HCEC 1CT (cell line): ENCODE measurements around the gene CFAP97D2.
"Not testable (repeated sequence)": the region's sequence is repeated elsewhere in the genome, so short reads cannot be mapped to it uniquely, and the experiment has no call there.

Experiments
- DNase-seq: peaks from one replicate; pipeline ENCODE4 v3.0.0-alpha.2; 2017

The CFAP97D2 gene

GRCh38 chr13:114237415-114238112, 58.5 kb downstream of the CFAP97D2 start:
- DNase-seq = no peak

- DNase-seq = no peak
Measured at GRCh38 chr13:114241918-114242317, 62.9 kb downstream of the CFAP97D2 start.

GRCh38 chr13:114243971-114244370, 64.9 kb downstream of the CFAP97D2 start:
- no peak for DNase-seq

- no peak for DNase-seq
Measured at GRCh38 chr13:114244637-114245036, 65.6 kb downstream of the CFAP97D2 start.

GRCh38 chr13:114248011-114248410, 69.0 kb downstream of the CFAP97D2 start:
- peak; percentile 7 for DNase-seq

GRCh38 chr13:114249077-114249476, 70.0 kb downstream of the CFAP97D2 start:
- DNase-seq = no peak

- not testable (repeated sequence) for DNase-seq
Measured at GRCh38 chr13:114251639-114252440, 72.8 kb downstream of the CFAP97D2 start.

- DNase-seq = no peak
Measured at GRCh38 chr13:114256547-114256946, 77.5 kb downstream of the CFAP97D2 start.

GRCh38 chr13:114257014-114257413, 78.0 kb downstream of the CFAP97D2 start:
- no peak for DNase-seq

GRCh38 chr13:114258589-114258988, 79.5 kb downstream of the CFAP97D2 start:
- DNase-seq = no peak

- DNase-seq = no peak
Measured at GRCh38 chr13:114259374-114259773, 80.3 kb downstream of the CFAP97D2 start.

GRCh38 chr13:114259974-114260373, 80.9 kb downstream of the CFAP97D2 start:
- DNase-seq = no peak

- no peak for DNase-seq
Measured at GRCh38 chr13:114260814-114261213, 81.8 kb downstream of the CFAP97D2 start.

- no peak for DNase-seq
Measured at GRCh38 chr13:114261328-114261965, 82.4 kb downstream of the CFAP97D2 start.

GRCh38 chr13:114263578-114263977, 84.5 kb downstream of the CFAP97D2 start:
- no peak for DNase-seq

GRCh38 chr13:114264313-114264712, 85.3 kb downstream of the CFAP97D2 start:
- DNase-seq = not testable (repeated sequence)

- peak; percentile 42 for DNase-seq
Measured at GRCh38 chr13:114264886-114265611, 86.0 kb downstream of the CFAP97D2 start.

GRCh38 chr13:114266241-114266640, 87.2 kb downstream of the CFAP97D2 start:
- no peak for DNase-seq

GRCh38 chr13:114268344-114269280, 89.6 kb downstream of the CFAP97D2 start:
- no peak for DNase-seq

- no peak for DNase-seq
Measured at GRCh38 chr13:114269281-114269770, 90.3 kb downstream of the CFAP97D2 start.
